GM12878 (cell line): ENCODE measurements around the gene PLXNB2. TPM values are rescaled to one million over a fixed set of nuclear protein-coding genes. Genes with fewer than 3 reads are reported as not detected.
"Not testable (repeated sequence)": the region's sequence is repeated elsewhere in the genome, so short reads cannot be mapped to it uniquely, and the experiment has no call there.

Source experiments
- ATAC-seq: fragments of 200-7000 bp; cut with Tn5 transposase; 3 replicates; pipeline ENCODE4 v1.9.1; 2020; ENCODE audit warnings: mild to moderate bottlenecking, moderate library complexity
- BruUV-seq: library from RNA; stranded (reverse); fragments of 400-500 nt; replicated peaks from 2 replicates; lab custom pipeline; 2021; lab: Mats Ljungman, UMichigan
- CTCF ChIA-PET: fragments of 300-600 bp; sonication (Branson Sonifier 250); formaldehyde crosslinking; extraction: SDS; loops from one replicate; lab custom pipeline; 2021; ENCODE audit warnings: inconsistent platforms; lab: Yijun Ruan, JAX
- POLR2A ChIA-PET: fragments of 350-600 bp; formaldehyde crosslinking; extraction: SDS; loops from one replicate; lab custom pipeline; 2021; ENCODE audit warnings: inconsistent platforms; lab: Charles Lee
- RAD21 ChIA-PET: fragments of 300-600 bp; sonication (Branson Sonifier 250); formaldehyde crosslinking; loops from one replicate; lab custom pipeline; 2023; ENCODE audit warnings: antibody characterized with exemption; ENCODE audit not compliant: unreplicated experiment; lab: Charles Lee
- SMC1A ChIA-PET: fragments of 300-600 bp; sonication (Branson Sonifier 250); formaldehyde crosslinking; loops from one replicate; lab custom pipeline; 2023; ENCODE audit not compliant: unreplicated experiment, uncharacterized antibody; lab: Charles Lee
- DNase-seq: peaks from one replicate; pipeline ENCODE4 v3.0.0-alpha.2; 2011; ENCODE audit warnings: low read depth, low spot score
- FAIRE-seq: peaks from 3 replicates; lab custom pipeline; 2011; peaks lifted over from hg19 to GRCh38; lab: Jason Lieb, UNC
- H2AFZ ChIP-seq: 2 replicates; pipeline ENCODE4 v1.6.0; 2011; ENCODE audit warnings: low read depth, low read length, control low read depth; ENCODE audit not compliant: control insufficient read depth
- H3K27ac ChIP-seq: 2 replicates; pipeline ENCODE4 v1.5.1; 2011; ENCODE audit warnings: control low read depth; ENCODE audit not compliant: control insufficient read depth, insufficient read depth
- H3K27me3 ChIP-seq, 2 experiments: replicated peaks in 1 of 2; 2 replicates each; pipeline versions ENCODE4 v1.6.0 to v1.6.1; 2011; ENCODE audit warnings: low read length in 1 of 2; ENCODE audit not compliant: control insufficient read depth in 2 of 2, insufficient read depth in 2 of 2
- H3K36me3 ChIP-seq, 2 experiments: 2 replicates each; pipeline ENCODE4 v1.5.1; 2011; ENCODE audit warnings: low read length in 1 of 2; ENCODE audit not compliant: control insufficient read depth in 2 of 2, insufficient read depth in 2 of 2
- H3K4me1 ChIP-seq: 2 replicates; pipeline ENCODE4 v1.6.1; 2011; ENCODE audit warnings: mild to moderate bottlenecking, low read length, moderate library complexity, mixed read lengths; ENCODE audit not compliant: control insufficient read depth, insufficient read depth
- H3K4me2 ChIP-seq: 2 replicates; pipeline ENCODE4 v1.6.0; 2011; ENCODE audit warnings: control low read depth; ENCODE audit not compliant: control insufficient read depth, insufficient read depth
- H3K4me3 ChIP-seq: fragments of 200-600 bp; sonication (generic); 2 replicates; pipeline ENCODE4 v1.5.1; 2016
- H3K79me2 ChIP-seq: 2 replicates; pipeline ENCODE4 v1.6.0; 2011; ENCODE audit warnings: low read length; ENCODE audit not compliant: control insufficient read depth, insufficient read depth
- H3K9ac ChIP-seq: 2 replicates; pipeline ENCODE4 v1.8.0; 2011; ENCODE audit warnings: low read length, control low read depth, mixed read lengths; ENCODE audit not compliant: control insufficient read depth, insufficient read depth
- H3K9me3 ChIP-seq: replicated peaks from 3 replicates; pipeline ENCODE4 v1.5.1; 2011; ENCODE audit warnings: mild to moderate bottlenecking, low read length; ENCODE audit not compliant: control insufficient read depth, insufficient read depth
- H4K20me1 ChIP-seq: 2 replicates; pipeline ENCODE4 v1.6.0; 2011; ENCODE audit not compliant: control insufficient read depth, insufficient read depth
- WGBS: methylation state at CpG from one replicate; pipeline ENCODE4 v1.1.6; 2016; ENCODE audit warnings: low lambda C conversion rate; ENCODE audit not compliant: insufficient replicate concordance, insufficient coverage; ENCODE audit errors: missing lambda C conversion rate; 5-methylcytosine and 5-hydroxymethylcytosine counted together
- in situ Hi-C: fragments of 300-500 bp; cut with MboI; formaldehyde crosslinking; loops from 9 replicates; pipeline ENCODE4 v1.14.3; 2018; ENCODE audit warnings: mixed read lengths
- intact Hi-C: fragments of 100-400 bp; cut with micrococcal nuclease; formaldehyde crosslinking; loops from one replicate; pipeline ENCODE4 v1.14.2; 2022; ENCODE audit not compliant: unreplicated experiment
- polyA plus RNA-seq, 11 experiments: library from polyadenylated mRNA; depleted of rRNA in 4 of 11; unstranded in 6 of 11; stranded (reverse) in 5 of 11; fragments of >200 nt; fragmentation: Nextera tagmentation in 4 of 11; fragmentation: Illumina TruSeq in 1 of 11; extraction: Ambion mirVana in 4 of 11; extraction: Trizol in 1 of 11; gene quantifications; 1 replicate in 1 of 11; 2 replicates in 10 of 11; pipeline versions ENCODE4 v1.2.1 to v1.2.3, GENCODE V29; 2011 to 2016; ENCODE audit warnings: inconsistent platforms in 2 of 11, missing spikeins in 2 of 11, low read depth in 1 of 11
- total RNA-seq, 4 experiments: library from RNA; depleted of rRNA in 3 of 4; stranded (reverse); fragments of >200 nt in 3 of 4; fragmentation: Illumina TruSeq in 1 of 4; extraction: Trizol in 1 of 4; gene quantifications; 2 replicates each; pipeline versions ENCODE4 v1.2.1 to v1.2.3, GENCODE V29; 2013 to 2021

The PLXNB2 gene
- total and polyA plus RNA-seq, 10 of the 15 experiments (the other 5 are each of a cell fraction or from before 2014, with no cell fraction given) = 0.68 to 134 (median 41.9) TPM

- DNase-seq, H3K27me3 ChIP-seq, BruUV-seq, FAIRE-seq, H4K20me1 ChIP-seq, POLR2A ChIA-PET, ATAC-seq, H3K4me1 ChIP-seq, H3K4me3 ChIP-seq, H3K9me3 ChIP-seq, H3K9ac ChIP-seq, H2AFZ ChIP-seq, intact Hi-C loops, in situ Hi-C loops, H3K79me2 ChIP-seq, H3K27ac ChIP-seq, H3K4me2 ChIP-seq: not testable (repeated sequence)
- ChIA-PET RAD21 (interaction anchor here (1.6 kb wide), 1 partner anchor 347 kb away, joined by 3 read pairs; no protein-coding TSS in a partner anchor), CTCF (interaction anchor here (0.9 to 2.2 kb wide), 4 partner anchors 53 to 347 kb away, joined by 3 to 9 read pairs (median 4); no protein-coding TSS in a partner anchor), SMC1A (interaction anchor here (1.0 kb wide), 1 partner anchor 11 kb away, joined by 3 read pairs; no protein-coding TSS in a partner anchor)
- H3K36me3 ChIP-seq = peaks cover 0 to 23% of the 10 kb centered on the region in 2 experiments; a peak in 3 of 4 replicates
- WGBS = 88% methylated on average over 9 of the region's 10 CpGs
Observed at GRCh38 chr22:50273781-50274180, 33.7 kb downstream of the PLXNB2 start.

- H4K20me1 ChIP-seq, in situ Hi-C loops, H2AFZ ChIP-seq, ATAC-seq, H3K4me3 ChIP-seq, H3K4me2 ChIP-seq, BruUV-seq, H3K79me2 ChIP-seq, POLR2A ChIA-PET, H3K9ac ChIP-seq, H3K9me3 ChIP-seq, intact Hi-C loops, H3K4me1 ChIP-seq, FAIRE-seq, H3K27ac ChIP-seq, H3K27me3 ChIP-seq, DNase-seq: not testable (repeated sequence)
- ChIA-PET RAD21 (interaction anchor here (1.6 kb wide), 1 partner anchor 348 kb away, joined by 3 read pairs; no protein-coding TSS in a partner anchor), SMC1A (interaction anchor here (1.0 to 2.0 kb wide), 2 partner anchors 11 to 50 kb away, joined by 3 to 4 read pairs; no protein-coding TSS in a partner anchor), CTCF (interaction anchor here (0.9 to 2.9 kb wide), 7 partner anchors 22 to 347 kb away, joined by 3 to 20 read pairs (median 4); partner anchors contain the start of gene HDAC10)
- H3K36me3 ChIP-seq = peaks cover 0 to 19% of the 10 kb centered on the region in 2 experiments; a peak in 3 of 4 replicates
- WGBS = 84% methylated on average over 11 of the region's 11 CpGs
Observed at GRCh38 chr22:50273352-50273751, 34.1 kb downstream of the PLXNB2 start.
